ENCODE data around the gene DCLK1.

GRCh38 chr13:36174923-36175322 is 43.7 kb upstream of the DCLK1 start:
- no peak for TF ChIP-seq POLR2AphosphoS5 (IDR thresholded peaks at IDR 0.05; ENCODE audit: low read depth, low read length)
- no peak for TF ChIP-seq CTCF (IDR thresholded peaks at IDR 0.05)
- TF ChIP-seq TCF7L2 (IDR thresholded peaks at IDR 0.05; ENCODE audit: low read depth, low read length), result no peak
- TF ChIP-seq REST (IDR thresholded peaks at IDR 0.05; ENCODE audit: insufficient read depth in 1 of 2, low read depth in 2 of 2, low read length in 1 of 2), result no peak
- no peak for TF ChIP-seq SIN3A (IDR thresholded peaks at IDR 0.05; ENCODE audit: borderline replicate concordance, insufficient read depth, low read depth, low read length)
